ENCODE results near the gene SLC49A3.

Gene SLC49A3

DNA sequence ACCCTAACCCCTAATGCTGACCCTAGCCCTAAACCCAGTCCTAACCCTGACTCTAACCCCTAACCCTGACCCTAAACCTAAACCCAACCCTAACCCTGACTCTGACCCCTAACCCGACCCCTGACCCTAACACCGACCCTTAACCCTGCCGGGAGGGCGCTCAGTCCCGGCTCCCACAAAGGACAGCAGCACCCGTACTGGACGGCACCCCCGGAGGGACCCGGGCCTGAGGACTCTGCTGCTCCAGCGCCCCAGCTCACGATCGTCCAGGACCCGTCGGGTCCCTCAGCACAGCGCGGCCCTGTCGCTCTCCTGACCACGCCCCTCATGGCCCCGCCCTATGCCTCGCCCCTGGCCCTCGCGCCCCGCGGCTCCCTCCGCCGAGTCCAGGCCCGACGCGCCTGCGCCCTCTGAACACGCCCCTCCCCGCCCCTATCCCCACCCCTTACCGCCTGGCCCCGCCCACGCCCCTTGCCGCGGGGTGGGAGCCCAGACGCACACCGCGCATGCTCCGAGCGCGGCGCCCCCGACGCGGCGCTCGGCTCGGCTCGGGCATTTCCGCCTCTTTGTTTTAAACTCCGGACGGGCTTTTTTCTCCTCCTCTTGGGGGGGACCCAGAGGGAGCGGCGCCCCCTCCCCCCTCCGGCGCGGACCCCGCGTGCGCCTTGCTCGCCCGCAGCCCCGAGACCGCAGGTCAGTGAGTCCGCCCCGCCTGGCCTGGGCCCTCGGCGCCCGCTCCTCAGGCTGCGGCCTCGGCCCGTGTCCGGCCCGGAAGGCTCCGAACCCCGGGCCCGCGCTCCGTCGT, 16.5 kb upstream of the SLC49A3 start, which contains the start of gene PCGF3:
TSS of gene PCGF3 (plus strand) at position 555 of the 805 bp plus-strand sequence. CDS start 27,849 bp downstream, outside the sequence.
- TF ChIP-seq CTCF (IDR thresholded peaks at IDR 0.05; ENCODE audit: insufficient read depth, low read depth, low read length, missing control alignments): no peak
- peak within 1 kb of the TSS; percentile 78 for H3K4me3 ChIP-seq (ENCODE audit: low read length)
- DNase-seq (ENCODE audit: low read depth): peak; percentile 97

DNA sequence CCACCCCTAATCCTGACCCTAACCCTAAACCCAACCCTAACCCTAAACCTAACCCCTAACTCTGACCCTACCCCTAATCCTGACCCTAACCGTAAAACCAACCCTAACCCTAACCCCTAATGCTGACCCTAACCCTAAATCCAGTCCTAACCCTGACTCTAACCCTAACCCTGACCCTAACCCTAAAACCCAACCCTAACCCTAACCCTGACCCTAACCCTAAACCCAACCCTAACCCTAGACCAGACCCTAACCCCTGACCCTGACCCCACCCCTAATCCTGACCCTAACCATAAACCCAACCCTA, 16.0 kb upstream of the SLC49A3 start:
- TF ChIP-seq CTCF (IDR thresholded peaks at IDR 0.05; ENCODE audit: insufficient read depth, low read depth, low read length, missing control alignments): no peak
- peak overlapping the region; percentile 44 for H3K4me3 ChIP-seq (ENCODE audit: low read length)
- no peak for DNase-seq (ENCODE audit: low read depth)

DNA sequence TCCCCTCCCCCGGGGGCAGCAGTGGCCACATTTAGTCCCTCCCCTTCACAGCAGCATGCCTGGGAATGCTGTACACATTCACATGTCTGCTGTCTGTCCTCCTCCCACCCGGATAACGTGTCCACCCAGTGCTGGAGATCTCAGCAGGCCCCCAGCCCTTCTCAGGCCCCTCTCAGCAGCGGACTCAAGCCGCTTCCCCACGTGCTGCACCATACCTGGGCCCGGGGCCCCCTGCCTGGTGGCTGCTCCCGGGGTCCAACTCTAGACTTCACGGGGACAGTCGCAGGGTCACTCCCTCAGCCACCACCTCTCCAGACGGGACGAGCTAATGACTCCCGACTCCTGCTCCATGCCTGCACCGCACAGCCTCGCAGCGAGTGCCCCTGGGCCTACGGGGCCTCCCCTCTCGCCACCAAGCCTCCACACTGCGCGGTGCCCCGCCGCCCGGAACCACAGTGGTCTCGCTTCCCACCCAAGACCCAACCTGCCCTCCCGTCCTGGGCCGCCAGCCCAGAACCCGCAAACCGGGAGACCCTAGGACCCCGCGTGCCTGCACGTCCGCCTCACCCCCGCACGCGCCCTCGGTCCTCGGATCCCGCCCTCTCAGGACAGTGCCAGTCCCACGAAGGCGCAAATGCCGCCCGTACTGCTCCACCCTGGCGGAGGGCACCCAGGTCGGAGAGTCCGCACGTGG, 15.4 kb upstream of the SLC49A3 start:
- no peak overlapping the region for H3K4me3 ChIP-seq (ENCODE audit: low read length)
- no peak for DNase-seq (ENCODE audit: low read depth)
- no peak for TF ChIP-seq CTCF (IDR thresholded peaks at IDR 0.05; ENCODE audit: insufficient read depth, low read depth, low read length, missing control alignments)

GRCh38 chr4:703336-704197, 14.6 kb upstream of the SLC49A3 start:
- no peak for DNase-seq (ENCODE audit: low read depth)
- TF ChIP-seq CTCF (IDR thresholded peaks at IDR 0.05; ENCODE audit: insufficient read depth, low read depth, low read length, missing control alignments): no peak
- H3K4me3 ChIP-seq (ENCODE audit: low read length): no peak overlapping the region

- DNase-seq (ENCODE audit: low read depth): no peak
- H3K4me3 ChIP-seq (ENCODE audit: low read length): no peak overlapping the region
- TF ChIP-seq CTCF (IDR thresholded peaks at IDR 0.05; ENCODE audit: insufficient read depth, low read depth, low read length, missing control alignments): no peak
These were observed 13.7 kb upstream of the SLC49A3 start for GRCh38 chr4:702618-703048.

- H3K4me3 ChIP-seq (ENCODE audit: low read length): no peak overlapping the region
- peak; percentile 6 for TF ChIP-seq CTCF (IDR thresholded peaks at IDR 0.05; ENCODE audit: insufficient read depth, low read depth, low read length, missing control alignments)
- no peak for DNase-seq (ENCODE audit: low read depth)
These were observed 11.8 kb upstream of the SLC49A3 start for GRCh38 chr4:700587-701264.

Data from epithelial cell of esophagus (primary cell).